Fibroblast of skin of scalp (primary cell): ENCODE measurements around the gene ICAM2.
A peak's percentile ranks its signal among the peaks of the same experiment; 100 is the strongest.
"Not testable (repeated sequence)": the region's sequence is repeated elsewhere in the genome, so short reads cannot be mapped to it uniquely, and the experiment has no call there.

ENCODE experiments used
- DNase-seq: peaks from one replicate; pipeline ENCODE4 v3.0.0-alpha.2; 2013

Gene ICAM2

GRCh38 chr17:63996430-63997182 lies 23.8 kb downstream of the ICAM2 start:
- no peak for DNase-seq

GRCh38 chr17:63995626-63996025 lies 24.8 kb downstream of the ICAM2 start:
- no peak for DNase-seq

- no peak for DNase-seq
Observed at GRCh38 chr17:63993368-63993985, 27.0 kb downstream of the ICAM2 start.

- no peak for DNase-seq
Observed at GRCh38 chr17:63991611-63992010, 28.8 kb downstream of the ICAM2 start.

- DNase-seq, result no peak
Observed at GRCh38 chr17:63989622-63990345, 30.6 kb downstream of the ICAM2 start.

- peak; percentile 45 for DNase-seq
Observed at GRCh38 chr17:63988741-63989621, 31.5 kb downstream of the ICAM2 start.

GRCh38 chr17:63988127-63988478 lies 32.3 kb downstream of the ICAM2 start:
- no peak for DNase-seq

GRCh38 chr17:63987221-63988126 lies 33.0 kb downstream of the ICAM2 start:
- no peak for DNase-seq

- no peak for DNase-seq
Observed at GRCh38 chr17:63986821-63987220, 33.6 kb downstream of the ICAM2 start.

- DNase-seq, result no peak
Observed at GRCh38 chr17:63985387-63986140, 34.9 kb downstream of the ICAM2 start.

GRCh38 chr17:63984651-63985386 lies 35.6 kb downstream of the ICAM2 start:
- peak; percentile 90 for DNase-seq

- peak; percentile 51 for DNase-seq
Observed at GRCh38 chr17:63984236-63984635, 36.2 kb downstream of the ICAM2 start.

- no peak for DNase-seq
Observed at GRCh38 chr17:63983320-63983719, 37.1 kb downstream of the ICAM2 start.

GRCh38 chr17:63982641-63983040 lies 37.8 kb downstream of the ICAM2 start:
- DNase-seq, result not testable (repeated sequence)

GRCh38 chr17:63978272-63979200 lies 41.9 kb downstream of the ICAM2 start:
- DNase-seq, result no peak

GRCh38 chr17:63976702-63977101 lies 43.7 kb downstream of the ICAM2 start:
- DNase-seq, result no peak

- no peak for DNase-seq
Observed at GRCh38 chr17:63975541-63976092, 44.8 kb downstream of the ICAM2 start.

GRCh38 chr17:63974594-63975192 lies 45.7 kb downstream of the ICAM2 start:
- peak; percentile 44 for DNase-seq
